Stomach (tissue), 4 donors: Measurements from ENCODE around the gene COX7A1.

ENCODE experiments used
- EP300 ChIP-seq: sonication (generic); formaldehyde crosslinking; IDR thresholded peaks from one replicate; pipeline ENCODE4 v1.6.1; 2017; ENCODE audit warnings: antibody characterized with exemption
- POLR2AphosphoS5 ChIP-seq, 3 donors: sonication (generic); formaldehyde crosslinking; IDR thresholded peaks; one replicate each; pipeline ENCODE4 v1.6.1; 2016; ENCODE audit warnings: antibody characterized with exemption in 3 of 3
- TF ChIP-seq, protein P1 (sequence below), 7 experiments: fragments of 450-650 bp in 4 of 7; fragments of 200-600 bp in 3 of 7; sonication (generic) in 3 of 7; IDR thresholded peaks; one replicate each; pipeline ENCODE4 v1.5.1; 2016 to 2019; ENCODE audit warnings: antibody characterized with exemption in 7 of 7, control low read depth in 2 of 7, mild to moderate bottlenecking in 1 of 7

DNA sequence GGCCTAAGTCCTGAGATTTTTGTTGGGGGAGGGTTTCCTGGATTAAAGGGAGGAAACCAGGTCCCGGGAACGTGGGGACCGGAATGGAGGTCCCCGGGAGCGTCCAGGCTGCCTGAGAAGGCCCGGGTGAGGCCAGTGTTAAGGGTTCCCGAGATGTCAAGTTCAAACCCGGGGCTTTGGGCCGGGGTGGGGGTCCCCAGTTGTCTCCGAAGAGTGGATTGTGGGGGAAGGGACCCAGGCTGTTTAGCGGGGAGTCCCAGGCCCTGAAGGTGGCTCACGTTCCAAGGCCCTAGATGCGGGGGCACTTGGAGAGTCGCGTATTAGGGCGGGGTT is 262 bp downstream of the COX7A1 start:
- TF ChIP-seq, protein P1, sequence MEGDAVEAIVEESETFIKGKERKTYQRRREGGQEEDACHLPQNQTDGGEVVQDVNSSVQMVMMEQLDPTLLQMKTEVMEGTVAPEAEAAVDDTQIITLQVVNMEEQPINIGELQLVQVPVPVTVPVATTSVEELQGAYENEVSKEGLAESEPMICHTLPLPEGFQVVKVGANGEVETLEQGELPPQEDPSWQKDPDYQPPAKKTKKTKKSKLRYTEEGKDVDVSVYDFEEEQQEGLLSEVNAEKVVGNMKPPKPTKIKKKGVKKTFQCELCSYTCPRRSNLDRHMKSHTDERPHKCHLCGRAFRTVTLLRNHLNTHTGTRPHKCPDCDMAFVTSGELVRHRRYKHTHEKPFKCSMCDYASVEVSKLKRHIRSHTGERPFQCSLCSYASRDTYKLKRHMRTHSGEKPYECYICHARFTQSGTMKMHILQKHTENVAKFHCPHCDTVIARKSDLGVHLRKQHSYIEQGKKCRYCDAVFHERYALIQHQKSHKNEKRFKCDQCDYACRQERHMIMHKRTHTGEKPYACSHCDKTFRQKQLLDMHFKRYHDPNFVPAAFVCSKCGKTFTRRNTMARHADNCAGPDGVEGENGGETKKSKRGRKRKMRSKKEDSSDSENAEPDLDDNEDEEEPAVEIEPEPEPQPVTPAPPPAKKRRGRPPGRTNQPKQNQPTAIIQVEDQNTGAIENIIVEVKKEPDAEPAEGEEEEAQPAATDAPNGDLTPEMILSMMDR (IDR thresholded peaks at IDR 0.05) = no peak
- no peak for TF ChIP-seq EP300
- no peak for TF ChIP-seq POLR2AphosphoS5 (IDR thresholded peaks at IDR 0.05)
